ENCODE measurements around the gene NCEH1.

DNA sequence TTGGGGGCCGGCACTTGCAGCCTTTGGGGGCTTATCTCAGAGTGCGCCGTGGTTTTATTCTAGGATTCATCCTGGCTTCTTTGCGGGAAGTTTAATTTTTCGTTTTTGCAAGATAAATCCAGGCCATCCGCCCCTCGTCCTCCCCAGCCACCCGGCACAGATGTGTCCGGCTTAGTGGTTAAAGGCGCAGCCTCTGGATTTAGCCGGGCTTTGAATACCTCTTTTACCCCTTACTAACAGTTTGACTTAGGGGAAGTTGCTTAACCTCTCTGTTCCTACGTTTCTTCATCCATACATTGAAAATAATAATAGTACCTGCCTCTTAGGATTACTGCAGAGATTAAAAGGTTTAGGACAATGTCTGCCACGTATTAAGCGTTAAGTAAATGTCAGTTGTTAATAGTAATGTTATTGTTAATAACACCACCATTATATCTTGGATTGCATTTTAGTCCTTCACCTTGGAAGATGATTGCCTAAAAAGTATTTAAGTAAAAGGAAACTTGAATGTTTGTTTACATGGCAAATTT is 40.4 kb upstream of the NCEH1 start:
- TF ChIP-seq CTCF (conservative IDR thresholded peaks at IDR 0.05) (no peak), EZH2 (IDR thresholded peaks at IDR 0.05; ENCODE audit: low read depth) (no peak)
